Liver (tissue), 9 donors: Measurements from ENCODE around the gene MAP4K3. TPM values are rescaled to one million over a fixed set of nuclear protein-coding genes. Genes with fewer than 3 reads are reported as not detected.

Experiments used
- DNase-seq: peaks from one replicate; pipeline ENCODE4 v3.0.0-alpha.2; 2017; ENCODE audit warnings: low spot score
- H3K27ac ChIP-seq, 2 donors: one replicate each; pipeline ENCODE4 v1.7.0; 2013; ENCODE audit warnings: inconsistent platforms in 2 of 2, low read length in 2 of 2, control low read depth in 1 of 2, low read depth in 1 of 2, mild to moderate bottlenecking in 1 of 2
- H3K27me3 ChIP-seq, 4 donors: one replicate each; pipeline versions ENCODE4 v1.6.1 to v1.7.0; 2013; ENCODE audit warnings: low read length in 3 of 4, inconsistent platforms in 1 of 4, mild to moderate bottlenecking in 1 of 4, moderate library complexity in 1 of 4; ENCODE audit not compliant: control insufficient read depth in 4 of 4, insufficient read depth in 4 of 4
- H3K36me3 ChIP-seq, 4 donors: one replicate each; pipeline versions ENCODE4 v1.6.1 to v1.7.0; 2013; ENCODE audit warnings: low read length in 3 of 4, mild to moderate bottlenecking in 3 of 4, low read depth in 1 of 4, moderate library complexity in 1 of 4; ENCODE audit not compliant: control insufficient read depth in 4 of 4, insufficient read depth in 3 of 4
- H3K4me1 ChIP-seq, 4 donors: one replicate each; pipeline versions ENCODE4 v1.6.1 to v1.7.0; 2013; ENCODE audit warnings: low read length in 3 of 4, mild to moderate bottlenecking in 3 of 4, moderate library complexity in 1 of 4; ENCODE audit not compliant: control insufficient read depth in 4 of 4, insufficient read depth in 4 of 4
- H3K4me3 ChIP-seq, 3 donors: one replicate each; pipeline versions ENCODE4 v1.6.1 to v1.7.0; 2013; ENCODE audit warnings: low read length in 3 of 3, control low read depth in 1 of 3, low read depth in 1 of 3, mild to moderate bottlenecking in 1 of 3
- H3K9ac ChIP-seq, 2 donors: one replicate each; pipeline ENCODE4 v1.7.0; 2013; ENCODE audit warnings: low read length in 2 of 2, mild to moderate bottlenecking in 2 of 2, moderate library complexity in 2 of 2, control low read depth in 1 of 2, low read depth in 1 of 2
- H3K9me3 ChIP-seq, 4 donors: one replicate each; pipeline versions ENCODE4 v1.6.1 to v1.7.0; 2013; ENCODE audit warnings: low read length in 3 of 4; ENCODE audit not compliant: control insufficient read depth in 4 of 4
- CTCF ChIP-seq: fragments of 150-350 bp; IDR thresholded peaks from 2 replicates; pipeline ENCODE4 v1.5.1; 2017; ENCODE audit warnings: improper control_type of control experiment, low read depth, low read length; ENCODE audit not compliant: missing input control
- EGR1 ChIP-seq, 2 donors: IDR thresholded peaks; 2 replicates each; pipeline ENCODE4 v1.6.1; 2016 to 2018; ENCODE audit warnings: antibody characterized with exemption in 2 of 2, low read depth in 2 of 2
- FOXA1 ChIP-seq: IDR thresholded peaks from 2 replicates; pipeline ENCODE4 v1.6.1; 2016; ENCODE audit warnings: antibody characterized with exemption
- FOXA2 ChIP-seq: IDR thresholded peaks from 2 replicates; pipeline ENCODE4 v1.6.1; 2016; ENCODE audit warnings: antibody characterized with exemption
- GABPA ChIP-seq, 2 donors: IDR thresholded peaks in 1 of 2; conservative IDR thresholded peaks in 1 of 2; 2 replicates each; pipeline ENCODE4 v1.6.1; 2016; ENCODE audit warnings: antibody characterized with exemption in 2 of 2, mild to moderate bottlenecking in 1 of 2, moderate library complexity in 1 of 2
- HNF4A ChIP-seq, 2 donors: conservative IDR thresholded peaks; 2 replicates each; pipeline ENCODE4 v1.6.1; 2016; ENCODE audit warnings: antibody characterized with exemption in 2 of 2, mild to moderate bottlenecking in 2 of 2
- HNF4G ChIP-seq: IDR thresholded peaks from 2 replicates; pipeline ENCODE4 v1.6.1; 2016; ENCODE audit warnings: antibody characterized with exemption
- JUND ChIP-seq, 2 donors: IDR thresholded peaks; 2 replicates each; pipeline ENCODE4 v1.6.1; 2016; ENCODE audit warnings: antibody characterized with exemption in 2 of 2
- NR2F2 ChIP-seq: IDR thresholded peaks from 2 replicates; pipeline ENCODE4 v1.6.1; 2016; ENCODE audit warnings: antibody characterized with exemption
- RAD21 ChIP-seq, 2 donors: IDR thresholded peaks; 2 replicates each; pipeline ENCODE4 v1.6.1; 2016; ENCODE audit warnings: antibody characterized with exemption in 2 of 2, mild to moderate bottlenecking in 2 of 2
- REST ChIP-seq: IDR thresholded peaks from 2 replicates; pipeline ENCODE4 v1.6.1; 2016; ENCODE audit warnings: antibody characterized with exemption, mild to moderate bottlenecking
- RXRA ChIP-seq, 2 donors: IDR thresholded peaks; 2 replicates each; pipeline ENCODE4 v1.6.1; 2017 to 2018; ENCODE audit warnings: antibody characterized with exemption in 2 of 2, mild to moderate bottlenecking in 1 of 2
- SP1 ChIP-seq: IDR thresholded peaks from 2 replicates; pipeline ENCODE4 v1.6.1; 2018; ENCODE audit warnings: antibody characterized with exemption, mild to moderate bottlenecking
- TAF1 ChIP-seq: conservative IDR thresholded peaks from 2 replicates; pipeline ENCODE4 v1.6.1; 2016; ENCODE audit warnings: antibody characterized with exemption, mild to moderate bottlenecking
- YY1 ChIP-seq: IDR thresholded peaks from 2 replicates; pipeline ENCODE4 v1.6.1; 2016; ENCODE audit warnings: antibody characterized with exemption, mild to moderate bottlenecking
- ZBTB33 ChIP-seq: IDR thresholded peaks from 2 replicates; pipeline ENCODE4 v1.6.1; 2016; ENCODE audit warnings: antibody characterized with exemption
- WGBS: extraction: QIAGEN DNeasy Blood & Tissue Kit; methylation state at CpG from one replicate; pipeline ENCODE4 v1.1.7; 2013; 5-methylcytosine and 5-hydroxymethylcytosine counted together
- polyA plus RNA-seq, 2 donors: library from polyadenylated mRNA; stranded (reverse) in 1 of 2; unstranded in 1 of 2; fragments of 200-250 nt in 1 of 2; fragments of >200 nt in 1 of 2; fragmentation: Nextera tagmentation in 1 of 2; extraction: Ambion mirVana in 1 of 2; gene quantifications; one replicate each; pipeline versions ENCODE4 v1.2.1 to v1.2.3, GENCODE V29; 2013 to 2015
- total RNA-seq, 2 donors: library from RNA; depleted of rRNA; stranded (reverse); fragments of >200 nt; gene quantifications; one replicate each; pipeline ENCODE4 v1.2.3, GENCODE V29; 2014
- TF ChIP-seq, protein P1 (sequence below): IDR thresholded peaks from 2 replicates; pipeline ENCODE4 v1.6.1; 2016; ENCODE audit warnings: antibody characterized with exemption
- donor health status: healthy.
- donor health status: healthy.
- donor health status: healthy.
- donor health status: healthy.
- donor health status: healthy.

Gene MAP4K3
- total and polyA plus RNA-seq, 4 donors = 6.2 to 23.8 (median 10.9) TPM

- no peak for TF ChIP-seq EGR1 (IDR thresholded peaks at IDR 0.05; ENCODE audit: low read depth in 2 of 2)
- TF ChIP-seq HNF4G = no peak
- no peak for TF ChIP-seq GABPA (IDR thresholded peaks at IDR 0.05 in 1 of 2, conservative IDR thresholded peaks at IDR 0.05 in 1 of 2)
- TF ChIP-seq TAF1 = no peak
- TF ChIP-seq YY1 = no peak
- no peak for TF ChIP-seq FOXA1
- no peak for TF ChIP-seq NR2F2
- TF ChIP-seq REST = no peak
- TF ChIP-seq FOXA2 = no peak
- no peak for TF ChIP-seq RXRA (IDR thresholded peaks at IDR 0.05)
- TF ChIP-seq, protein P1, sequence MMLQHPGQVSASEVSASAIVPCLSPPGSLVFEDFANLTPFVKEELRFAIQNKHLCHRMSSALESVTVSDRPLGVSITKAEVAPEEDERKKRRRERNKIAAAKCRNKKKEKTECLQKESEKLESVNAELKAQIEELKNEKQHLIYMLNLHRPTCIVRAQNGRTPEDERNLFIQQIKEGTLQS = no peak
- no peak for TF ChIP-seq CTCF
- no peak for TF ChIP-seq JUND (IDR thresholded peaks at IDR 0.05)
- Histone ChIP-seq H3K27ac (no peak overlapping the region), H3K9ac (no peak overlapping the region), H3K27me3 (no peaks in the 10 kb centered on the region), H3K4me1 (no peaks in the 10 kb centered on the region), H3K4me3 (no peak overlapping the region), H3K36me3 (peaks cover 0 to 11% (median 0%) of the 10 kb centered on the region in 4 donors), H3K9me3 (no peaks in the 10 kb centered on the region)
- DNase-seq = no peak
- WGBS = 91% methylated on average over 4 of the region's 4 CpGs
Measured at GRCh38 chr2:39320162-39320561, 116.9 kb downstream of the MAP4K3 start.

DNA sequence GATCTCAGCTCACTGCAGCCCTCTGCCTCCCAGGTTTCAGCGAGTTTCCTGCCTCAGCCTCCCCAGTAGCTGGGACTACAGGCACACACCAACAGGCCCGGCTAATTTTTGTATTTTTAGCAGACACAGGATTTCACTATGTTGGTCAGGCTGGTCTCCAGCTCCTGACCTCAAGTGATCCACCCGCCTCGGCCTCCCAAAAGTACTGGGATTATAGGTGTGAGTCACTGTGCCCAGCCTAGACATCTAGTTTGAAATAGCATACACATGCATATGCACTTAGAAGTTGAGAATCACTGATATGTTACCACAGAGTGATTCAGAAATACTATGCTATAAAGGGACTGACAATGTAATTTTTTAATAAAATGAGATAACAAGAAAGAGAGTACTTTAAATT lies 123.5 kb downstream of the MAP4K3 start:
- no peak overlapping the region for H3K4me3 ChIP-seq
- WGBS = 96% methylated on average over 4 of the region's 4 CpGs
- no peaks in the 10 kb centered on the region for H3K27me3 ChIP-seq
- H3K36me3 ChIP-seq = peaks cover 4 to 15% (median 8%) of the 10 kb centered on the region in 4 donors
- no peaks in the 10 kb centered on the region for H3K9me3 ChIP-seq
- no peak overlapping the region for H3K9ac ChIP-seq
- no peaks in the 10 kb centered on the region for H3K4me1 ChIP-seq
- DNase-seq = no peak
- no peak for TF ChIP-seq HNF4G
- no peak for TF ChIP-seq SP1
- TF ChIP-seq NR2F2 = no peak
- TF ChIP-seq RXRA (IDR thresholded peaks at IDR 0.05) = no peak
- TF ChIP-seq EGR1 (IDR thresholded peaks at IDR 0.05; ENCODE audit: low read depth in 2 of 2) = no peak
- no peak for TF ChIP-seq YY1
- no peak for TF ChIP-seq CTCF
- no peak for TF ChIP-seq ZBTB33
- TF ChIP-seq RAD21 (IDR thresholded peaks at IDR 0.05) = no peak
- no peak for TF ChIP-seq HNF4A (conservative IDR thresholded peaks at IDR 0.05)
- no peak for TF ChIP-seq FOXA1
- no peak for TF ChIP-seq GABPA (IDR thresholded peaks at IDR 0.05 in 1 of 2, conservative IDR thresholded peaks at IDR 0.05 in 1 of 2)
- H3K27ac ChIP-seq = no peak overlapping the region
